Prostate gland (tissue), 2 donors: ENCODE data around the gene CLDN10. TPM values are rescaled to one million over a fixed set of nuclear protein-coding genes. Genes with fewer than 3 reads are reported as not detected.

Experiments
- DNase-seq: peaks from one replicate; pipeline ENCODE4 v3.0.0-alpha.2; 2019; ENCODE audit warnings: low spot score
- H3K27ac ChIP-seq, 2 donors: fragments of 200-600 bp; sonication (generic); 2 replicates each; pipeline ENCODE4 v1.5.1; 2017 to 2019
- H3K27me3 ChIP-seq: fragments of 200-600 bp; sonication (generic); replicated peaks from 2 replicates; pipeline ENCODE4 v1.5.1; 2019; ENCODE audit not compliant: insufficient read depth
- H3K36me3 ChIP-seq, 2 donors: fragments of 200-600 bp; sonication (generic); 1 replicate in 1 of 2; 2 replicates in 1 of 2; pipeline versions ENCODE4 v1.5.1 to v1.8.1; 2017 to 2019
- H3K4me1 ChIP-seq: fragments of 200-600 bp; sonication (generic); replicated peaks from 2 replicates; pipeline ENCODE4 v1.5.1; 2019
- H3K4me3 ChIP-seq, 2 donors: fragments of 200-600 bp; sonication (generic); 2 replicates each; pipeline ENCODE4 v1.5.1; 2017 to 2019
- H3K9me3 ChIP-seq: fragments of 200-600 bp; sonication (generic); 2 replicates; pipeline ENCODE4 v1.5.1; 2017
- POLR2A ChIP-seq: fragments of 450-650 bp; IDR thresholded peaks from one replicate; pipeline ENCODE4 v1.6.1; 2016; ENCODE audit warnings: antibody characterized with exemption, mild to moderate bottlenecking
- POLR2AphosphoS5 ChIP-seq: sonication (generic); formaldehyde crosslinking; IDR thresholded peaks from one replicate; pipeline ENCODE4 v1.6.1; 2017; ENCODE audit warnings: antibody characterized with exemption
- WGBS: methylation state at CpG from one replicate; pipeline ENCODE4 v1.1.5; 2018; 5-methylcytosine and 5-hydroxymethylcytosine counted together
- intact Hi-C: fragments of 100-400 bp; cut with DNase I; formaldehyde crosslinking; loops from one replicate; pipeline ENCODE4 v1.14.2; 2022
- total RNA-seq, 2 donors: library from RNA; depleted of rRNA; stranded (reverse); fragments of >200 nt; gene quantifications; one replicate each; pipeline ENCODE4 v1.1.0, GENCODE V29; 2016
- TF ChIP-seq, protein P1 (sequence below), 4 experiments: fragments of 200-600 bp in 2 of 4; fragments of 450-650 bp in 2 of 4; sonication (generic) in 2 of 4; IDR thresholded peaks; 1 replicate in 3 of 4; 2 replicates in 1 of 4; pipeline ENCODE4 v1.5.1; 2016 to 2019; ENCODE audit warnings: antibody characterized with exemption in 4 of 4, mild to moderate bottlenecking in 2 of 4, moderate library complexity in 2 of 4

Gene CLDN10
- total RNA-seq, 2 donors from 2014 or later: 1.5 to 8.0 TPM

DNA sequence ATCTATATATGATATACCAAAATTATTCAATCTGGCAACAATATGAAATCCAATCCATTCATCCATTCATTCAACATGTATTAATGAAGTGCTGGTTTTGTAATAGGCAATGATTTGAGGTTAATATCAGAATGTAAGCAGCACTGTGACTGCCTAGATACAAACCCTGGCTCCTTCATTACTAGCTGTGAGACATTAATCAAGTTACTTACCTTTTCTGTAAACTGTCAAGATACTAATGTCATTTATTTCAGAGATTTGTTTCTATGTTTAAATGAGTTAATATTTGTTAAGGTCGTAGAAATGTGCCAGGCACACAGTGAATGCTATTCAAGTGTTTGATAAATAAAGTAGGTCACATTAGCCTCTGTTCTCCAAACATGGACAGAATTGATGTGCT, 40.9 kb downstream of the CLDN10 start:
- WGBS: 48% methylated on average over 1 of the region's 1 CpG
- Histone ChIP-seq H3K27ac (no peak overlapping the region), H3K4me3 (no peak overlapping the region), H3K9me3 (no peaks in the 10 kb centered on the region), H3K36me3 (no peaks in the 10 kb centered on the region), H3K27me3 (no peaks in the 10 kb centered on the region), H3K4me1 (no peaks in the 10 kb centered on the region)
- DNase-seq: no peak
- TF ChIP-seq POLR2A: no peak
- TF ChIP-seq, protein P1, sequence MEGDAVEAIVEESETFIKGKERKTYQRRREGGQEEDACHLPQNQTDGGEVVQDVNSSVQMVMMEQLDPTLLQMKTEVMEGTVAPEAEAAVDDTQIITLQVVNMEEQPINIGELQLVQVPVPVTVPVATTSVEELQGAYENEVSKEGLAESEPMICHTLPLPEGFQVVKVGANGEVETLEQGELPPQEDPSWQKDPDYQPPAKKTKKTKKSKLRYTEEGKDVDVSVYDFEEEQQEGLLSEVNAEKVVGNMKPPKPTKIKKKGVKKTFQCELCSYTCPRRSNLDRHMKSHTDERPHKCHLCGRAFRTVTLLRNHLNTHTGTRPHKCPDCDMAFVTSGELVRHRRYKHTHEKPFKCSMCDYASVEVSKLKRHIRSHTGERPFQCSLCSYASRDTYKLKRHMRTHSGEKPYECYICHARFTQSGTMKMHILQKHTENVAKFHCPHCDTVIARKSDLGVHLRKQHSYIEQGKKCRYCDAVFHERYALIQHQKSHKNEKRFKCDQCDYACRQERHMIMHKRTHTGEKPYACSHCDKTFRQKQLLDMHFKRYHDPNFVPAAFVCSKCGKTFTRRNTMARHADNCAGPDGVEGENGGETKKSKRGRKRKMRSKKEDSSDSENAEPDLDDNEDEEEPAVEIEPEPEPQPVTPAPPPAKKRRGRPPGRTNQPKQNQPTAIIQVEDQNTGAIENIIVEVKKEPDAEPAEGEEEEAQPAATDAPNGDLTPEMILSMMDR (IDR thresholded peaks at IDR 0.05): no peak
- TF ChIP-seq POLR2AphosphoS5: no peak
- intact Hi-C loops: no loop called here

DNA sequence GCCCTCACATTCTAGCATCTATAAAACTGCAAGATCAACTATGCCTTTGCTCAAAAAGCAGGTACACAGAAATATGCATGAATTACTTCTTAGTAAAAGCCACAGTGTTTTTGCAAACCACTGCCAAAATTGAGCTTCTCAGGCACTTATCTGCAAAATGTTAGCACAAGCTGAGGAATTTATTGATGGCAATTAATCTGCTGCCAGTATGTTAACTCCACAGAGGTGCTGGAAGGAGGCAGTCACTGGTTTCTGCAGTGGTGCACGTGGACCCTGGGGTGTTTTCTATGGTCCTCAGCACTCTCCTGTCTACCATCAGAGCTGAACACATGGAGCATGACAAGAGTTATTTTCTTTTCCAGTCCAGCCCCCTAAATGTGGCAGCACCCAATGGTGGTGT, 44.2 kb downstream of the CLDN10 start:
- 43% methylated on average over 1 of the region's 1 CpG for WGBS
- DNase-seq: no peak
- no peaks in the 10 kb centered on the region for H3K4me1 ChIP-seq
- H3K4me3 ChIP-seq: no peak overlapping the region
- no peak overlapping the region for H3K27ac ChIP-seq
- H3K27me3 ChIP-seq: no peaks in the 10 kb centered on the region
- intact Hi-C loops: no loop called here
- no peaks in the 10 kb centered on the region for H3K36me3 ChIP-seq
- TF ChIP-seq POLR2A (no peak), POLR2AphosphoS5 (no peak)
- TF ChIP-seq, protein P1 (IDR thresholded peaks at IDR 0.05): no peak
- no peaks in the 10 kb centered on the region for H3K9me3 ChIP-seq

DNA sequence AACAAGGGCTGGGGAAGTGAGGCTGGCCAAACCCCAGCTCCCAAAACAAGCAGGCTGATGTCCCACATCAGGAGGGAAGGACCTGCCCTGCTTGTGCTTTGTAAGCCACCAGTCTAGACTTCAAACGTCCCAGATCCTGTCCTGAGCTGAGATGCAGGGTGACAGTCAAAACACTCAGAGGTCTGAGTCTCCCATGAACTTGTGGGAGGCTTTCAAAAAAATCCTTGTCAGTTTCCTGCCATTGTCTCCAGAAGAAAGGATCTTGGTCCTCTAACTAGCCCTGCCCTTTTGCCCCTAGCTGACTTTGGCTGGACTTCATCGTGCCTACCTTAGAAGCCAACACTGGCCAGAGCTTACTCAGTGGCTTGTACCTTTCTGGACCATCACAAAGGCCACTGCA, 48.7 kb downstream of the CLDN10 start:
- 71% methylated on average over 2 of the region's 2 CpGs for WGBS
- H3K27me3 ChIP-seq: no peaks in the 10 kb centered on the region
- H3K27ac ChIP-seq: no peak overlapping the region
- no peaks in the 10 kb centered on the region for H3K9me3 ChIP-seq
- H3K4me3 ChIP-seq: no peak overlapping the region
- TF ChIP-seq POLR2A: no peak
- no peak for TF ChIP-seq POLR2AphosphoS5
- TF ChIP-seq, protein P1 (IDR thresholded peaks at IDR 0.05): no peak
- peaks cover 7% of the 10 kb centered on the region for H3K4me1 ChIP-seq
- intact Hi-C loops: no loop called here
- no peaks in the 10 kb centered on the region for H3K36me3 ChIP-seq
- DNase-seq: no peak

DNA sequence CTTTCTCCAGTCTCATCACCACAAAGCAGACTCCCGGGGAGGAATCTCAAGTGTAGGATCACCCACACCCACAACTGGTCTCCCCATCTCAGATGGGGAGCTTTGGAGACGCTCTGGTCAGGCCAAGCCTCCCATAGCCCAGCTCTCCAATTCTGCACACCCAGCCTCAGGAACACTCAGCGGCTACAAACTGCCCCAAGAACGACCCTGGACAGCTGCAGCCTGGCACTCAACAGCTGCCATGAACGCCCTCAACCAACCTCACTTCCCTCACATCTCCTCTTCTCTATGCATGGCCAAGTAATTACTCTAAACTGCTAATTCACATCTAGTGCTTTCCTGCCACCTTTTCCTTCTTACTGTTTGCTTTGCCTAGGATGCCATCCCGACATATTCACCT, 49.4 kb downstream of the CLDN10 start:
- no peaks in the 10 kb centered on the region for H3K36me3 ChIP-seq
- intact Hi-C loops: no loop called here
- no peak overlapping the region for H3K4me3 ChIP-seq
- TF ChIP-seq POLR2AphosphoS5: no peak
- TF ChIP-seq, protein P1 (IDR thresholded peaks at IDR 0.05): no peak
- TF ChIP-seq POLR2A: no peak
- no peak for DNase-seq
- peaks cover 7% of the 10 kb centered on the region for H3K4me1 ChIP-seq
- H3K9me3 ChIP-seq: no peaks in the 10 kb centered on the region
- H3K27me3 ChIP-seq: no peaks in the 10 kb centered on the region
- H3K27ac ChIP-seq: no peak overlapping the region
- 92% methylated on average over 6 of the region's 6 CpGs for WGBS

DNA sequence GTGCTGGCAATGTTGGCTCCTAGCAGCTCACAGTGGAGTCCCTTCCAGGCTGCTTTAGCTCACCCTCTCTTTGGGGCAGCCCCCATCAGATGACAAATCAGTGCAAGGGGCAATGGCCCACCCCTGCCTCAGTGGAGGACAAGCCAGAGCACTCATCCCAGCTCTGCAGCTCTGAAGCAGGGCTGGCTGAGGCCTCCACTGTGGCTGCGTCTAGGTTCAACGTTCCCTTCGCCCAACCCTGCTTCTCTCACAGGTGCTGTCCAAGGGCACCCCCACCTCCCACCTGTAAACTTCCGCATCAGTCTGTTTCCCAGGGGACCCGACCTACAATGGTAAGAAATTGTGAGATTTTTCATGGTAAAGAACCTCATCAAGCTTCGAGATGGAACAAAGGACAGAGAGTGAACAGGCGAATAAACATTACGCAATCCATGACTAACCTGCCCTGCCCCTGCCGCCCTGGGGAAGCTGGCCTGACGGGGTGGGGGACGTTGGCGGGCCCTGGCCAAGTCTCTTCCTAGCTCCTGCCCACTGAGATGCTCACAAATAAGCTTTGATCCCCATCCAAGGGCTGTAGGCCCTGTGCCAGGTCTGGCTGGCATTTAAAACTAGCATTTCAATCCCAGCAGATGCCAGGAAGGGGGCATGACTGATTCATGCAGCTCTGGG, 51.5 kb downstream of the CLDN10 start:
- intact Hi-C loops: no loop called here
- whole genome bisulfite sequencing: 50% methylated on average over 12 of the region's 12 CpGs
- Histone ChIP-seq H3K27ac (peak overlapping the region; percentile 50 to 51), H3K9me3 (no peaks in the 10 kb centered on the region), H3K4me1 (peaks cover 7% of the 10 kb centered on the region), H3K27me3 (no peaks in the 10 kb centered on the region), H3K4me3 (no peak overlapping the region), H3K36me3 (no peaks in the 10 kb centered on the region)
- TF ChIP-seq, protein P1 (IDR thresholded peaks at IDR 0.05): no peak
- TF ChIP-seq POLR2A (no peak), POLR2AphosphoS5 (peak; percentile 48)
- peak; percentile 65 for DNase-seq
